GM12873 (cell line): ENCODE measurements around the gene AGER.

ENCODE experiments used
- TF ChIP-seq, protein P1 (sequence below): IDR thresholded peaks from 2 replicates; pipeline ENCODE4 v1.5.1; 2012; ENCODE audit warnings: low read depth, mild to moderate bottlenecking, moderate library complexity, low read length, control low read depth; ENCODE audit not compliant: insufficient read depth; ENCODE audit errors: missing control alignments

The AGER gene

DNA sequence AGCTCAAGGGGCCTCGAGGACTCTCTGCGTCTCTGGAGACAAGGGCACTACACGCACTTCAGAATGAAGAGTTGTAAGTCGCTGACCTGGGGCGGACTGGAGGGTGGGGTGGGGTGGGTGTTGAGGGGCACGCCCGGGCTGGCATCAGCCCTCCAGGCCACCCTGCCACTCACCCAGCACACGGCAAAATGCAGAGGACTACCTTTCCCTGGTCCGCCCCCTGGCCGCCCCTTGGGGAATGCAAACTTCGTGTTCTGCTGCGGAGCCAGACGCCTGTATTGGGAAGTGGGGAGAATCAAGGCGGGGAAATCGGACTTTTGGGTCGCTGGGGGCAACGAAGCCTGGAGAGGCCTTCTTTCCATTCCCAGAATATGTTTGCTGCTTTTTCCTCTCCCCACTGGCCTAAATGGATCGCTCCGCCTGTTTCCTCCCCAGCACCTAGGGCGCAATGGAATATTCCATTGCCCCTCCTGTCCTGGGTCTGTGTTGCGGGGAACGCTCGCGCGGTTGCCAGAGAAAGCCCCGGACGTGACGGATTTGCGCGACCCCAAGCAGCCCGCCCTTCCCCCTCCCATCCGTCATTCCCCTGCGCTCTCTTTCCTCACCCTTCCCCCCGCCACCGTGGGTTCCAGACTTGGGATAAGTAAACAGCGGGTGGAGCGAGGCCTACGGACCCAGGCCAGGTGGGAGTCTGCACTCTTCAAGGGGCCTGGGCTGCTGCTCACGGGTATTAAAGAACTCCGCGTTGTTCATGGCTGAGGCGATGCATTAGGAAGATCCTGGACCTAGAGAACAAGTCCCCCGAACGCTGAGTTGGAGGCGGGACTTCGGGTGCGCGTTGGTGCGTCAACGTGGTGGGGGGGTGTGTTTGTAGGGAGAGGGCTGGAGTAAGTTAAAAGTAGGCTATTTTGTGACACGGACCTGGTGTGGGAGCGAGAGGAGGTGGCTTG lies 30.2 kb downstream of the AGER start, which contains the start of gene PPT2:
PPT2 (plus strand) TSS at position 578 of the 950 bp plus-strand sequence. CDS start 454 bp downstream, outside the sequence.
- TF ChIP-seq, protein P1, sequence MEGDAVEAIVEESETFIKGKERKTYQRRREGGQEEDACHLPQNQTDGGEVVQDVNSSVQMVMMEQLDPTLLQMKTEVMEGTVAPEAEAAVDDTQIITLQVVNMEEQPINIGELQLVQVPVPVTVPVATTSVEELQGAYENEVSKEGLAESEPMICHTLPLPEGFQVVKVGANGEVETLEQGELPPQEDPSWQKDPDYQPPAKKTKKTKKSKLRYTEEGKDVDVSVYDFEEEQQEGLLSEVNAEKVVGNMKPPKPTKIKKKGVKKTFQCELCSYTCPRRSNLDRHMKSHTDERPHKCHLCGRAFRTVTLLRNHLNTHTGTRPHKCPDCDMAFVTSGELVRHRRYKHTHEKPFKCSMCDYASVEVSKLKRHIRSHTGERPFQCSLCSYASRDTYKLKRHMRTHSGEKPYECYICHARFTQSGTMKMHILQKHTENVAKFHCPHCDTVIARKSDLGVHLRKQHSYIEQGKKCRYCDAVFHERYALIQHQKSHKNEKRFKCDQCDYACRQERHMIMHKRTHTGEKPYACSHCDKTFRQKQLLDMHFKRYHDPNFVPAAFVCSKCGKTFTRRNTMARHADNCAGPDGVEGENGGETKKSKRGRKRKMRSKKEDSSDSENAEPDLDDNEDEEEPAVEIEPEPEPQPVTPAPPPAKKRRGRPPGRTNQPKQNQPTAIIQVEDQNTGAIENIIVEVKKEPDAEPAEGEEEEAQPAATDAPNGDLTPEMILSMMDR, result peak; percentile 3

DNA sequence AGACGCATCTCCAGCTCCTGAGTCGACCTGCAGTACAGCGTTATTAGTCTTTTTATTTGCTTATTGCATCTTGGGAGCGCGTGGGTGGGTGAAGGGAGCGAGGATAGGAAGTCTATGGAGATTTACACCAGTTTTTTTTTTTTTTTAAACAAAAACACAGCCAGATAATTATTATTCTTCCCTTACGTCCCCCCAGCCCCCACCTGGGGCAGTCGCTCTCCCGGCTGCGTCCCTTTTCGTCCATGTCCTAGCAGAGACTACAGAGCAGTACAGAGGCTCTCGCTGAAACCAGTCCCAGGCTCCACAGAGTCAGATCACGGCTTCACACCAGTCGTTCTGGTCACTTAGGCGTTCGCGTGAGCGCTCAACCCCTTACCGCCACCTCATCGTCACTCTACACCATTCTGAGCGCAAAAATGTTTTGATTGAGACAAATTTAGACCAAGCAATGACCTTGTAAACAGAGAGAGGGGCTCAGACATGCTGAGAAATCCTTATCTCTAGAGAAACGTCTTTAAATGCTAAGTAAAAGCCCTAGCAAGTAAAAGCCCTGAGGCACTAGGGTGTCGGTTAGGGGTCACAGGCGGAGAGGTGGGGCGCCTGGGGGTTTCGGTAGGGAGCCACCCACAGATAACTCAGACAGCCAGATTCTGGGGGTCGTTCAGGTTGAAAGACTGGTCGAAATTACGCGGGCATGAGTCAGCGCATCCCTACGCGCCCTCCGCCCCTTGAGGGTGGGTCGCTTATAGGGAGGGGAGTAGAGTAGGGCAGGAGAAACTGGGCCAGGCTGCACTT lies 31.1 kb downstream of the AGER start:
- TF ChIP-seq, protein P1, result no peak

DNA sequence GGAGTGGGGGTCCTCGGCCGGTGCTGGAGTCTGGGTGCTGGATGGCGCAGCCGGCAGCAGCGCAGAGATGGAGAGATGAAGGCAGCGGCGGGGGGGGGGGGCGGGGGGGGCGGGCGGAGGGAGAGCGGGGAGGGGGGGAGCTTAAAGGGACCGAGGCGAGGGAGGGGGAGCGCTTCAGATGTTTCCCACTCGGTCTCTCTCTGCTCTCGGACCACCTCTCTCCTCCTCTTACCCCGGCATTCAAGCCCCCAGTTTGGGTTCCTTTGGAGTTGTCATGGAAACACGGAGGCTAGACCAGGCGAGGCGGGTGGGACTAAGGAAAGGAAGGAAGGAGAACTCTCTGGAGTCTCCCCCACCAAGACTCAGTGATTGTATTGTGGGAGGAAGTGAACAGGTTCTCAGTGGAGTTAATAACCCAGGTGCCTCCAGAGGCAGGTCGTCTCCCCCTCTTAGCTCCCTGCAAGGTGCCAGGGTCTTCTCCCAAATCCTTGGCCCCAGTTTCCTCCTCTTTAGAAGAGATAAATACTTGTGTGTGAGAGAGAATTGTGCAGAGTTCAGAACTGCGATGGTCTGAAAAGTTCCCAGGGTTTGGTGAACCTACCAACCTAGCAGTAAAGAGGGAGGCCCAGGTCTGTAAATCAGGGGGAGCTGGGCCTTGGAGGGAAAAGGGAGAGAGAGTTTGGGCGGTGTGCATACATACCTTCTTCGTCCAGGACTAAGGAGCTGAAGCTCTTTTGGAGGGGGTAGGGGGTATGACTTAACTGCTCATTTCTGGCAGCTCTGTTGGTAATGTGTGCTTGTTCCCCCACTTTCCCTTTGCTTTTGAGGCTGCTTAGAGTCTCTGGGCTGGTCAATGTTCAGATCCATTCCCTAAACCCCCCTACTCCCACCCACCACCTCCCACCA lies 31.9 kb downstream of the AGER start, which contains the start of gene PRRT1:
PRRT1 (minus strand) TSS at position 77 of the 906 bp plus-strand sequence. CDS start 112 bp downstream, outside the sequence.
- TF ChIP-seq, protein P1, result no peak

DNA sequence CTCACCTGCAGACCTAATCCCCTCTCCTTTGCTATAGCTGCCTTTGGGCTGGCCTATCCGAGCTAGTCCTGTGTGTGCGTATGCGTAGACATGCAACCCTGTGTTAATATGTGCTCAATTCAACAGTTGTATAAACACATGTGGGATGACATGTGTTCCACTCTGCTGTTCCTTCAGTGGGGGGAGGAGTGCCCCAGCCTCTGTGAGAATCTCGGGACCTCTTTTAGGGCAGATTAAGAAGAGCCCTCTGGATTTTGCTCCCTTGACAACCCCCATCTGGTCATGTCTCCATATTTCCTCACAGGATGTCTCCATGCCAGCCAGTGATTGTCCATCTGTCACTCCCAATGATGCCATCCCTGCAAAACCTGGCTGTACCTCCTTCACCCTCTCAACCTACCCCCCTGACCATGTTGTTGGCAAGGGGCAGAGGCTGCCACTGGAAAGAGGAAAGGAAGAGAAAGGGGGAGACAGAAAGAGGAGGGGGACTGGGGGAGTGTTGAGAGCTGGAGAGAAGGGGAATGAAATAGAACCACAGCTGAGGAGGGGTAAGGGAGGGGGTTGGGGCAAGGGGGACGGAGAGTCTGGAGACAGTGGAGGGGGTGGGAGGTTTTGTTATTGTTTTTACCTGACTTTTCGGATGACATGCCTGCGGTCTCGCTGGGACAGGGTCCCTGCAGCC lies 32.7 kb downstream of the AGER start:
- TF ChIP-seq, protein P1, result no peak

DNA sequence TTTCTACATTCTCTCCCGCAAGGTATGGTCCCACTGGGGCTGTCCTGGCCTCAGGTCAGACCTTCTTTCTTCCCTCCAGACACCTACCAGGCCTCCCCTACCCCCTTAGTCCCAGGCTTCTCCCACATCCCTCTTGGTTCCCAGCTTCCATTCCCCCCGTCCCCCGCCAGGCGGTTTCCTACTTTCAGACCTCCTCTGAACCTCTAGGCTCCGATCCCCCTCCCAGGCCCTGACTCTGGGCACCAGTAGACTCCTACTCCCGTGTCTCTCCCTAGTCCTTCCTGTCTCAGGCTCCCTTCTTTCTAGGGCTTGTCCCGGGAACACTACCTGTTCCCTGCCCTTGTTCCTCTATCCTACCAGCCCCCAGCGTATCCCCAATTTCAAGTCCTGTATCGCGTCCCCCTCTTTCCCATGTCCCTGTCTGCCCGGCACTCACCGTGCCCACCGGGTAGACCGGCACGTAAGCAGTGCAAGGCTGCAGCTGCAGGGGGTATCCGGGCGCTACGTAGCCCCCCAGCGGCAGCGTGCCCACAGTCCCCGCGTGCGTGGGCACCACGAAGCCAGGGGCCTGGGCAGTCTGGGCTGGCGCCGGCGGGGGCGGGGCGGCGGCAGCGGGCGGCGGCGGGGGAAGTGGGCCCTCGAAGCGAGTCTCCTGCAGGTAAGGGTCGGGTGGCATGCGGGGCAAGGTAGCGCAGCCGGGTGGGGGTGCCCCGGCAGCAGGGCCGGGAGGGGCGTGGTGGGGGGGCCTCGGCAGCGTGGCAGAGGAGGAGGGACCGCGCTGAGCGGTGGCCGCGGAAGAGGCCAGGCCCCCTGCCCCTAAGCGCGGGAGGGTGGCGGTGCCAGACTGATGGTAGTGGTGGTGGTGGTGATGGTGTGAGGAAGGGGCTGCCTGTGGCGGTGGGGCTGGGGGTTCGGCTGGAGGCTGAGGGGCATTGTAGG lies 33.9 kb downstream of the AGER start:
- TF ChIP-seq, protein P1, result no peak

DNA sequence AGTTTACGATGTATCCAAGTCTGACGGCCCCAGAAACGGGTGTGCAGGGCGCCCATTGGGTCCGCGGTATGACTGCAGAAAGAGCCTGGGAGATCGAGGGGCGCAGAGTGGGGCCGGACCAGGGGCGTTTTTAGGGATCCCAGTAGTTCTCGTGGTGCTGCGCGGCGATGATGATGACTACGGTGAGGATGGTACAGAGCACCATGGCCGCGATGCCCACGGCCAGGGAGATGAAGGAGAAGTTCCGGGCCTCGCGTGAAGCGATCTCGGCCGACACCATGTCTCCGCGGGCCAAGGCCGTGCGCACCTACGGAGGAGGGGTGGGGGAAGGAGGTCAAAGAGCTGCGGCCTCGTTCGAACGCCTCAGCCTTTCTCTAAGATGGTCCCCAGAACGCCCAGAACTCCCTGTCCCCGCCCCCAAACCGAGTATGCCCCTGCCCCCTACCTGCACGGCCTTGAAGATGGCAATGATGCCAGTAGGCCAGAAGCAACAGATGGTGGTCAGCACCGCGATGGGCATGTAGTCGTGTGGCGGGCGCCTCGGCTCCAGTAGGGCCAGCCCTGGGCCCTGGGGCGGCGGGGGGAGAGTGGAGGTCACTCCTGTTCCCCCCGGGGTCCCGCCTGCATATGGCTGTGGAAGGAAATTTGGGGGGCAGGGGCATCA lies 34.8 kb downstream of the AGER start:
- TF ChIP-seq, protein P1, result no peak
